H1 (cell line): ENCODE results near the gene PRKCA. TPM values are rescaled to one million over a fixed set of nuclear protein-coding genes. Genes with fewer than 3 reads are reported as not detected.
"Not testable (repeated sequence)": the region's sequence is repeated elsewhere in the genome, so short reads cannot be mapped to it uniquely, and the experiment has no call there.

ENCODE experiments used
- CTCF ChIA-PET: fragments of 300-600 bp; sonication (Branson Sonifier 250); formaldehyde crosslinking; loops from one replicate; lab custom pipeline; 2021; ENCODE audit not compliant: partially characterized antibody; lab: Charles Lee
- POLR2A ChIA-PET: fragments of 300-600 bp; sonication (Branson Sonifier 250); formaldehyde crosslinking; loops from one replicate; lab custom pipeline; 2021; ENCODE audit warnings: inconsistent platforms; ENCODE audit not compliant: partially characterized antibody; lab: Charles Lee
- DNase-seq, 2 experiments: peaks; one replicate each; pipeline versions ENCODE4 v3.0.0 to v3.0.0-alpha.2; 2010 to 2022; ENCODE audit warnings: low spot score in 2 of 2, low read depth in 1 of 2, mixed read lengths in 1 of 2
- FAIRE-seq: peaks from 2 replicates; lab custom pipeline; 2011; peaks lifted over from hg19 to GRCh38; lab: Jason Lieb, UNC
- H2AFZ ChIP-seq: 2 replicates; pipeline ENCODE4 v1.8.1; 2012; ENCODE audit warnings: low read length, inconsistent platforms
- H2AK5ac ChIP-seq: 2 replicates; pipeline ENCODE4 v1.6.1; 2013; ENCODE audit warnings: low read depth, low read length
- H2BK120ac ChIP-seq: replicated peaks from 2 replicates; pipeline ENCODE3; 2013; ENCODE audit warnings: low read depth, low read length, inconsistent platforms
- H2BK12ac ChIP-seq: 2 replicates; pipeline ENCODE4 v1.6.1; 2013; ENCODE audit warnings: low read depth, low read length
- H2BK15ac ChIP-seq: 2 replicates; pipeline ENCODE4 v1.6.1; 2013; ENCODE audit warnings: low read length
- H2BK20ac ChIP-seq: 2 replicates; pipeline ENCODE4 v1.6.1; 2013; ENCODE audit warnings: low read length
- H2BK5ac ChIP-seq: 2 replicates; pipeline ENCODE4 v1.6.1; 2013; ENCODE audit warnings: low read depth, low read length
- H3K14ac ChIP-seq: 2 replicates; pipeline ENCODE4 v1.6.1; 2013; ENCODE audit warnings: inconsistent platforms; ENCODE audit not compliant: insufficient read length
- H3K18ac ChIP-seq: 2 replicates; pipeline ENCODE4 v1.6.1; 2013; ENCODE audit warnings: low read length; ENCODE audit errors: extremely low read depth
- H3K23ac ChIP-seq: 2 replicates; pipeline ENCODE4 v1.6.1; 2013; ENCODE audit warnings: inconsistent platforms; ENCODE audit not compliant: insufficient read length
- H3K23me2 ChIP-seq: 2 replicates; pipeline ENCODE4 v1.6.1; 2013; ENCODE audit warnings: low read depth, low read length
- H3K27ac ChIP-seq: 2 replicates; pipeline ENCODE4 v1.6.1; 2011; ENCODE audit warnings: low read depth, low read length, inconsistent platforms
- H3K27me3 ChIP-seq, 4 experiments: replicated peaks in 1 of 4; 1 replicate in 1 of 4; 2 replicates in 3 of 4; pipeline versions ENCODE4 v1.6.1 to v1.8.1; 2011 to 2013; ENCODE audit warnings: low read length in 3 of 4, mild to moderate bottlenecking in 3 of 4, inconsistent platforms in 2 of 4, mixed read lengths in 2 of 4, moderate library complexity in 1 of 4; ENCODE audit not compliant: control insufficient read depth in 3 of 4, insufficient read depth in 3 of 4; ENCODE audit errors: extremely low read depth in 1 of 4
- H3K36me3 ChIP-seq, 4 experiments: 2 replicates each; pipeline versions ENCODE4 v1.6.1 to v1.8.1; 2011 to 2013; ENCODE audit warnings: mild to moderate bottlenecking in 4 of 4, low read length in 3 of 4, moderate library complexity in 2 of 4, control low read depth in 1 of 4, inconsistent platforms in 1 of 4; ENCODE audit not compliant: insufficient read depth in 4 of 4, control insufficient read depth in 2 of 4
- H3K4ac ChIP-seq: replicated peaks from 2 replicates; pipeline ENCODE3; 2013; ENCODE audit warnings: low read length, low read depth, mixed read lengths, inconsistent platforms; ENCODE audit not compliant: insufficient read length
- H3K4me1 ChIP-seq, 4 experiments: replicated peaks in 1 of 4; 1 replicate in 1 of 4; 2 replicates in 3 of 4; pipeline versions ENCODE4 v1.6.1 to v1.8.1; 2011 to 2013; ENCODE audit warnings: low read length in 3 of 4, inconsistent platforms in 2 of 4, mixed read lengths in 1 of 4; ENCODE audit not compliant: insufficient read depth in 4 of 4, control insufficient read depth in 3 of 4
- H3K4me2 ChIP-seq, 2 experiments: 2 replicates each; pipeline versions ENCODE4 v1.6.1 to v1.8.1; 2011 to 2013; ENCODE audit warnings: low read depth in 2 of 2, low read length in 2 of 2, control low read depth in 1 of 2, inconsistent platforms in 1 of 2, mild to moderate bottlenecking in 1 of 2; ENCODE audit not compliant: insufficient read depth in 1 of 2
- H3K4me3 ChIP-seq, 4 experiments: fragments of 200-600, 300-600 bp in 1 of 4; sonication (generic), shearing (Covaris generic), sonication (Bioruptor Twin) in 1 of 4; 2 replicates each; pipeline versions ENCODE4 v1.5.1 to v1.8.1; 2011 to 2016; ENCODE audit warnings: low read length in 4 of 4, low read depth in 3 of 4, control low read depth in 2 of 4, inconsistent platforms in 2 of 4, mild to moderate bottlenecking in 2 of 4, mixed read lengths in 1 of 4, moderate library complexity in 1 of 4; ENCODE audit not compliant: insufficient read depth in 2 of 4; ENCODE audit errors: extremely low read depth in 1 of 4
- H3K56ac ChIP-seq: replicated peaks from 2 replicates; pipeline ENCODE3; 2013; ENCODE audit warnings: low read depth, mild to moderate bottlenecking, mixed read lengths, low read length, inconsistent platforms; ENCODE audit not compliant: insufficient read length
- H3K79me1 ChIP-seq: 2 replicates; pipeline ENCODE4 v1.6.1; 2013; ENCODE audit warnings: low read depth, low read length, control low read depth
- H3K79me2 ChIP-seq, 2 experiments: 2 replicates each; pipeline versions ENCODE4 v1.6.1 to v1.8.1; 2012 to 2013; ENCODE audit warnings: low read length in 2 of 2, mild to moderate bottlenecking in 2 of 2, inconsistent platforms in 1 of 2; ENCODE audit not compliant: insufficient read depth in 2 of 2, control insufficient read depth in 1 of 2
- H3K9ac ChIP-seq, 4 experiments: replicated peaks in 1 of 4; 1 replicate in 1 of 4; 2 replicates in 3 of 4; pipeline versions ENCODE4 v1.6.1 to v1.8.1; 2011 to 2013; ENCODE audit warnings: low read depth in 3 of 4, low read length in 3 of 4, control low read depth in 2 of 4, mild to moderate bottlenecking in 2 of 4, moderate library complexity in 2 of 4, inconsistent platforms in 1 of 4; ENCODE audit errors: extremely low read depth in 1 of 4
- H3K9me3 ChIP-seq, 2 experiments: 2 replicates each; pipeline versions ENCODE4 v1.6.1 to v1.8.1; 2012 to 2013; ENCODE audit warnings: mild to moderate bottlenecking in 2 of 2, moderate library complexity in 2 of 2, control low read depth in 1 of 2, inconsistent platforms in 1 of 2, low read depth in 1 of 2, low read length in 1 of 2, mixed read lengths in 1 of 2; ENCODE audit not compliant: insufficient read depth in 2 of 2
- H4K20me1 ChIP-seq, 2 experiments: replicated peaks in 1 of 2; 2 replicates each; pipeline versions ENCODE3 to v1.8.1; 2011 to 2013; ENCODE audit warnings: inconsistent platforms in 2 of 2, low read length in 2 of 2, mild to moderate bottlenecking in 1 of 2; ENCODE audit not compliant: insufficient read depth in 2 of 2, control insufficient read depth in 1 of 2
- H4K5ac ChIP-seq: 2 replicates; pipeline ENCODE4 v1.6.1; 2013; ENCODE audit warnings: low read length, low read depth, mixed read lengths, inconsistent platforms; ENCODE audit not compliant: insufficient read length
- H4K8ac ChIP-seq: 2 replicates; pipeline ENCODE4 v1.8.0; 2013; ENCODE audit warnings: mild to moderate bottlenecking, moderate library complexity, low read length, inconsistent platforms; ENCODE audit not compliant: insufficient read depth; ENCODE audit errors: extremely low read depth
- H4K91ac ChIP-seq: replicated peaks from 2 replicates; pipeline ENCODE3; 2013; ENCODE audit warnings: low read length, mixed read lengths, inconsistent platforms; ENCODE audit not compliant: insufficient read length
- WGBS, 2 experiments: shearing (Covaris generic) in 1 of 2; methylation state at CpG; one replicate each; pipeline versions ENCODE4 v1.1.6 to v1.1.7; 2013 to 2015; ENCODE audit warnings: low lambda C conversion rate in 2 of 2, mixed read lengths in 2 of 2, inconsistent platforms in 1 of 2, low coverage in 1 of 2, missing lambda C conversion rate in 1 of 2; ENCODE audit not compliant: insufficient replicate concordance in 2 of 2, insufficient coverage in 1 of 2, insufficient read length in 1 of 2; ENCODE audit errors: extremely low coverage in 1 of 2, missing lambda C conversion rate in 1 of 2; 5-methylcytosine and 5-hydroxymethylcytosine counted together
- polyA plus RNA-seq, 7 experiments: library from polyadenylated mRNA; depleted of rRNA in 3 of 7; stranded (reverse) in 5 of 7; unstranded in 2 of 7; fragments of >200 nt in 5 of 7; fragments of 200-250 nt in 2 of 7; gene quantifications; 1 replicate in 5 of 7; 2 replicates in 1 of 7; 4 replicates in 1 of 7; pipeline versions ENCODE4 v1.2.1 to v1.2.3, GENCODE V29; 2011 to 2013; ENCODE audit warnings: missing spikeins in 2 of 7, mixed read lengths in 2 of 7
- total RNA-seq: library from RNA; stranded (reverse); fragmentation: NEBNext Ultra II Directional; extraction: Animal tissue kit (Norgen Biotek cat#: 25700); gene quantifications from 2 replicates; pipeline ENCODE4 v1.2.1, GENCODE V29; 2021

PRKCA gene
- total and polyA plus RNA-seq, 2 of the 8 experiments (the other 6 are each of a cell fraction or from before 2014, with no cell fraction given), result 5.8 to 17.8 TPM

DNA sequence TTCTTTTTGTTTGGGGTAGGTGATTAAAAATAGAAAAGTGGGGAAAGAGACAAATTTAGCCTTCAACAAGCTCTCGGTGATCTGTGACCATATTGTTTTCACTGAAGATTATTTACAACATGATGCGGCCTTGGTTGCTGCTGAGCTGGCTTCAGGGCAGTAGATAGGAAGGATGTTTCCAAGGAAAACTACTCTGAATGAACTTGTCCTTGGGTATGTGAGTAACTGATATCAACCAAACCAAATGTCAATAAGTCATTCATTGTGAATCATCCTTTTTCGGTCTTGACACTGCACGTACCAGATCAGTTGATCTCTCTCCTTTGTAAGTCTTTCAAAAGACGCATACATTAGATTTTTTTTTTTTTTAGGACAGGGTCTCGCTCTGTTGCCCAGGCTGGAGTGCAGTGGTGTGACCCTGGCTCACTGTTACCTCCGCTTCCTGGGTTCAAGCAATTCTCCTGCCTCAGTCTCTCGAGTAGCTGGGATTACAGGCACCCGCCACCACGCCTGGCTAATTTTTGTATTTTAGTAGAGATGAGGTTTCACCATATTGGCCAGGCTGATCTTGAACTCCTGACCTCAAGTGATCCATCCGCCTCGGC, 58.6 kb downstream of the PRKCA start:
- not testable (repeated sequence) for H4K5ac ChIP-seq, H2AFZ ChIP-seq, H3K4me3 ChIP-seq, H2BK15ac ChIP-seq, H4K20me1 ChIP-seq, H2BK20ac ChIP-seq, H2AK5ac ChIP-seq, H3K23ac ChIP-seq, H3K23me2 ChIP-seq, FAIRE-seq, H4K91ac ChIP-seq, H3K18ac ChIP-seq, H3K4ac ChIP-seq, H3K27me3 ChIP-seq, H3K79me1 ChIP-seq, H3K56ac ChIP-seq, H3K4me2 ChIP-seq, H2BK5ac ChIP-seq, H3K14ac ChIP-seq, H4K8ac ChIP-seq, H2BK12ac ChIP-seq, H3K9me3 ChIP-seq, H3K27ac ChIP-seq, DNase-seq, H2BK120ac ChIP-seq, H3K36me3 ChIP-seq, H3K9ac ChIP-seq
- peaks cover 0 to 10% (median 4%) of the 10 kb centered on the region in 4 experiments; a peak in 3 of 7 replicates for H3K4me1 ChIP-seq
- WGBS, 2 experiments, result 90% methylated on average over 12 of the region's 12 CpGs; no CpG with 5 or more reads in 1 of the 2 experiments
- CTCF ChIA-PET, result interaction anchor here (0.7 to 2.0 kb wide), 5 partner anchors 9 to 315 kb away, joined by 3 to 5 read pairs (median 4); no protein-coding TSS in a partner anchor
- POLR2A ChIA-PET, result interaction anchor here (0.8 to 1.3 kb wide), 3 partner anchors 8 to 55 kb away, joined by 3 to 4 read pairs (median 3); no protein-coding TSS in a partner anchor
- H3K79me2 ChIP-seq, result peaks cover 0 to 10% of the 10 kb centered on the region in 2 experiments; a peak in 2 of 4 replicates
